Stimulated activated CD8-positive, alpha-beta memory T cell treated with anti-CD3 and anti-CD28 coated beads, Interleukin-12 subunit alpha, Interleukin-12 subunit beta, amount 100 ng/mL, for 1 hour (primary cell): ENCODE data around the gene LHX4.

Source experiments
- DNase-seq: peaks from one replicate; pipeline ENCODE4 v3.0.0-alpha.2; 2020; ENCODE audit warnings: low read depth

Gene LHX4

DNA sequence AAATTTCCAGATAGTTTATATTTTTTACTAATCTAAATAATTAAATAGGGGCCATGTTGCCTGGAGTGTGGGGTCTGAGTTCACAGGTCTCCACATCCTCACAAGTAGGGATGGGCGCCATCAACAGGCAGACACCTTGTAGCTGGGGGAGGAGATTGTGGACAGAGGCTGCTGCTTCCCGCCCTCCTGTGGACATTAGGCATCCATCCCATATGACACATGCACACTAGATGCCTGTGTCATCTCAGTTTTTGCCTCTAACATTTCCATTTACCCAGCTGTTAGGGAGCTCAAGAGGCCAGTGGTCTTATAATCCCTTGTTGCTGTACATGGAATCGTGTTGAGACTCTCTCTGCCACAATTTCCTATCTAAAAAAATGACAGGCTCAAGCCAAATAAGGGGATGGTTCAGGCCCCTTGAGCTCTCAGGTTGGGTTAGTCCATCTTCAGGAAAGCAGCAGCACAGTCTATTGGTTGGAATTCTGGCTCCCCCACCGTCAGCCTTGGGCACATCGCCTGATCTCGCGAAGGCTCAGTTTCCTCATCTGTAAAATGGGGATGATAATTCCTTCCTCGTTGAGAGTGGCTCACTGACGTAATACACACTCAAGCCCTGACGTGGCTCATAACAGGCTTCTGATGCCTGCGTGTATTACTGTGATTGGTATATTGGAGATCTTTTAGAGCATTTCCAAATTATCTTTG is 13.6 kb downstream of the LHX4 start:
- DNase-seq: no peak

GRCh38 chr1:180244840-180245239 is 14.8 kb downstream of the LHX4 start:
- no peak for DNase-seq

DNA sequence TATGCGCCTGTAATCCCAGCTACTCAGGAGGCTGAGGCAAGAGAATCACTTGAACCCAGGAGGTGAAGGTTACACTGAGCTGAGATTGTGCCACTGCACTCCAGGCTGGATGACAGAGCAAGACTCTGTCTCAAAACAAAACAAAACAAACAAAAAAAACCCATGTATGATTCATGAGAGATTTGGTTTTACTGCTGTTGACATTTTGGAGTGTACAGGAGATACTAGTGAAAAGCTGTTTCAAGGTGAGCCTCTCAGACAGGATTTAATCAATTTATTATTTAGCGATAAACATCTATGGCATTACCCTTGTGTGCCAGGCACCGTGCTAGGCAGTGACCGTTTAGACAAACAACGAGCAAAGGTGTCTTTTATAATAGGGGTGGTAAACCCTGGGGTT is 16.5 kb downstream of the LHX4 start:
- no peak for DNase-seq

DNA sequence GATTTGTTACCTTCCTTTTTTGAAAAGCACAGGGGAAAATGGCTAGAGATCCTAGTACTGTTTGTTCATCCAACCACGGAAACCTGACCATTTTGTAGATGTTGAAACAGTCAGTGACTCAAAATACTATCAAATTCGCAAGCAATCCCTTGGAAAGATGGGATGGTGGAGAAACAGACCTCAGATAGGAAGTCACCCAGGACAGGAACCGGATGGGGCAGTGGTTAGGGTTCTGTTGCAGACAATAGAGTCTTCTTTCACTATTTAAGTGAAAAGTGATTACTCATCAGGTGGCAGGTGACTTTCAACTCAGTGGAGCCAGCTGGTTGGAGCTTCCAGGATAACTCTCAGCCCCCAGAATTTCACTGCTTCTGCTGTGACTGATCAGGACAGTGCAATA is 17.0 kb downstream of the LHX4 start:
- no peak for DNase-seq

GRCh38 chr1:180247580-180247979 is 17.5 kb downstream of the LHX4 start:
- no peak for DNase-seq

DNA sequence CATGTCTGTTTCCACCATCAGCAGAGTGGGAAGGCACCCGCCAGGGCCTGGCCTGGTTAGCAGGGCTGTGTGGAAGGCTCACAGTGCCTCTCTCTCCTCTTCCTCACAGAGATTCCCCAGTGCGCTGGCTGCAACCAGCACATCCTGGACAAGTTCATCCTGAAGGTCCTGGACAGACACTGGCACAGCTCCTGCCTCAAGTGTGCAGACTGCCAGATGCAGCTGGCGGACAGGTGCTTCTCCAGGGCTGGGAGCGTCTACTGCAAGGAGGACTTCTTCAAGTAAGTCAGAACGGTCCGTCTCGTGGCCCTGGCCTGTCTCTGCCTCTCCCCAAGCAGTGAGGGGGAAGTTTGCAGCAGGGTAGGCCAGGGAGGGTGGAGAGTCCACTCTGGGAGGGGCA is 18.1 kb downstream of the LHX4 start:
- DNase-seq: no peak

GRCh38 chr1:180248731-180249681 is 18.9 kb downstream of the LHX4 start:
- no peak for DNase-seq

GRCh38 chr1:180249725-180250498 is 19.8 kb downstream of the LHX4 start:
- DNase-seq: no peak

DNA sequence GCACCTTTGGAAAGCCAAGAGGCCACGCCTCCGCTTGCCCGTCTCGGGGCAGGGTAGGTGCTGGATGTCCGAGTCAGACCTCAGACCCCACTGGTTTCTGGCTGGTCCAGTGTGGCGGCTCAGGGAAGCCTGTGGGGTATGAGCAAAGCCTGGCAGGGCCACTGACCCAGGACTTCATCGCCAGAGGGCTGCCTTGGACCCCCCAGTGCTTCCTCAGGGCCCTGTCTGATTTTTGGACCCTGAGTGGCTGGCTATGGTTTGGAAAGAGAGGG is 20.4 kb downstream of the LHX4 start:
- no peak for DNase-seq

GRCh38 chr1:180250883-180251509 is 20.9 kb downstream of the LHX4 start:
- no peak for DNase-seq

DNA sequence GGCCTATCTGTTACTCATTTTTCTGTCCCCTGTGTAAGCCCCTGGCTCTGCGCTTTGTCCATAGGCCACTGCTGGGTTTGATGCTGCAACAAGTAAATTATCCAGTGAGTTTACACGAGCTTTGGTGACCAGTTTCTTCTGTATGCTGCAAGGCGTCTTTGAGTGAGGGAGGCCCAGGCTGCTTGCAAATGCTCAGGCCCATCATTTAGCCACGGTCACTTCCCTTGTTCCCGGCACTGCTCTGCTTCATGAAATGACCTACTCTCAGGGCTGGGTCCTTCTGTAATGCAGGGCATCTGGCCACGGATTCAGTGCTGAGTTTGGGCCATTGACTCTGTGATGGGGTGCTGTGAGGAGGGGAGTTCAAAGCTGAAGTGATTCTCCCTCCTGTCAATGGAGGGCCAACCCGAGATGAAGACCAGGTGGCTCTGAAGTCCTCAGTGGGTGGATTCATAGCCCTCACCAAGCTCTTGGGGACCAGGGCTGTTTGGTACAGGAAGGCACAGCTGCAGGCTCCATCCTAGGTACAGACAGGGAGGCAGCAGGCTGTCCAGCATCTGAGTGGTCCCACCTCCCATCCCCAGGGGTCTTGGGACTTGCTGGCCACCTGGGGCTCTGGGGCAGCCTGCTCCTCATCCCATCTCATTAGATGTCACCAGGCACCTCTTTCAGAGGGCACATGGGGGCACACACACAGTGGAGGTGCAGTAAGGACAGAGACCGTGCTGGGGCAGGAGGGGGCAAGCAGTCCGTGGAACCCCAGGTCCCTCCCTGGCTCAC is 21.7 kb downstream of the LHX4 start:
- no peak for DNase-seq

GRCh38 chr1:180252638-180253536 is 22.8 kb downstream of the LHX4 start:
- peak; percentile 37 for DNase-seq

DNA sequence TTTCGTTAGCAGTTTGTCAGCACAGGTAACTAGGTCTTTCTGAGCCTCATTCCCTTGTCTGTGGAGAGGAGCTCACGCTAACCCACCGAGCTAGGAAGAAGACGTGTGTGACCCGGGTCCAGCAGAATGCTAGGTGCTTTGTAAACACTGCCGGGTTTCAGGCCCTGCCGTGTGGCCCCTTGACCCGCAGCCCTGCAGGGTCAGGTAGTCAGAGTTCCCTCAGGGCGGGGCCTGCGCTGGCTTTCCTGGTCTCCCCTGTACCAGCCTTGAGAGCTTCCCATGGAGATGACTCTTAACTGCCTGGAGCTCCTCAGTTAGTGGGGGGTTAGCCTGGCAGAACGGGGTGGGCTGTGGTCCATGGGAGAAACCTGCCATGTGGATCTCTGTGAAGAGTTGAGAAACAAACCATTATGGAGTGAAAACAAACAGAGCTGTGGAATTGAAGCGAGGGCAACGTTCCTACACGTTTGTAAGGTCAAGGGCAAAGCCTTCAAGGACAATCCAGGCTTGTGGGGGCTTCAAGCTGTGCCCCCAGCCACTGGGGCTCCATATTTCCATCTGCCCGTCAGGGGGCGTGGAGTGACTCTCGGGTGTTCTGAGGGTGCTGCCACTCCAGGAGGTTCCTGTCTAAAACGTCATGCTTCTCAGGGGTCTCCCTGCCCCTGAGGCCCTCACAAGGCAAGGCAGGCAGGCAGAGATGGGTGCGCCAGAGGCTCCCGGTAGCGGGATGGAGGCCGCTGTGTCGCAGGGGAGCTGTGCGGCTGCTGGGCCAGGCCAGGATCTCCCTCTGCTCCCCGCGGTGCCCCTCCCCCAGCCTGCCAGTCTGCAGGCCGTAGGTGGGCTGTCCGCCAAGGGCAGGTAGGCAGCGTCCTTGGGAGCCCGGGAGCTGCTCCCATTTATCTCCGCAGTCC is 23.8 kb downstream of the LHX4 start:
- no peak for DNase-seq

GRCh38 chr1:180254496-180254819 is 24.4 kb downstream of the LHX4 start:
- DNase-seq: no peak

GRCh38 chr1:180254854-180255253 is 24.8 kb downstream of the LHX4 start:
- DNase-seq: no peak

- DNase-seq: no peak
Observed at GRCh38 chr1:180255536-180256340, 25.7 kb downstream of the LHX4 start.

GRCh38 chr1:180256341-180257027 is 26.4 kb downstream of the LHX4 start:
- DNase-seq: no peak

GRCh38 chr1:180257028-180257386 is 26.9 kb downstream of the LHX4 start:
- no peak for DNase-seq
